ENCODE measurements around the gene CLNK.

DNA sequence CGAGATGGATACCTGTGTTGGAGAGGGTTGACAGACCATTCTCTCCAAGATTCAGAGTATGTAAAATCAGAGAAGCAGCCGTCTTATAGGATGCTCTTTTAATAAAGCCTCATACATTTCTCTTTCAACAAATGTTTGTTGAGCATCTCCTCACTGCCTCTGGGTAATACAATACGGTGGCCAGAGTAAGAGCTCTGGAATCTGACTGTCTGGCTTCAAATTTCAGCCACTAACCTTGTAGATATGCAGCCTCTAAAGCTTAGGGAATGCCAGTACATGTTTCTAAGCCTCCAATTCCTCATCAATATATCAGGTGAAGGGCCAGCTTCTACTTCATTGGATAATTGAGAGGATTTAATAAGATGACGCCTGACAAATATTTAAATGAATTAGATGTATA is 61.3 kb downstream of the CLNK start:
- TF ChIP-seq, protein P1, sequence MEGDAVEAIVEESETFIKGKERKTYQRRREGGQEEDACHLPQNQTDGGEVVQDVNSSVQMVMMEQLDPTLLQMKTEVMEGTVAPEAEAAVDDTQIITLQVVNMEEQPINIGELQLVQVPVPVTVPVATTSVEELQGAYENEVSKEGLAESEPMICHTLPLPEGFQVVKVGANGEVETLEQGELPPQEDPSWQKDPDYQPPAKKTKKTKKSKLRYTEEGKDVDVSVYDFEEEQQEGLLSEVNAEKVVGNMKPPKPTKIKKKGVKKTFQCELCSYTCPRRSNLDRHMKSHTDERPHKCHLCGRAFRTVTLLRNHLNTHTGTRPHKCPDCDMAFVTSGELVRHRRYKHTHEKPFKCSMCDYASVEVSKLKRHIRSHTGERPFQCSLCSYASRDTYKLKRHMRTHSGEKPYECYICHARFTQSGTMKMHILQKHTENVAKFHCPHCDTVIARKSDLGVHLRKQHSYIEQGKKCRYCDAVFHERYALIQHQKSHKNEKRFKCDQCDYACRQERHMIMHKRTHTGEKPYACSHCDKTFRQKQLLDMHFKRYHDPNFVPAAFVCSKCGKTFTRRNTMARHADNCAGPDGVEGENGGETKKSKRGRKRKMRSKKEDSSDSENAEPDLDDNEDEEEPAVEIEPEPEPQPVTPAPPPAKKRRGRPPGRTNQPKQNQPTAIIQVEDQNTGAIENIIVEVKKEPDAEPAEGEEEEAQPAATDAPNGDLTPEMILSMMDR (IDR thresholded peaks at IDR 0.05): no peak
- TF ChIP-seq POLR2A (IDR thresholded peaks at IDR 0.05): no peak
- no peak for TF ChIP-seq POLR2AphosphoS5 (IDR thresholded peaks at IDR 0.05)
- no peak for TF ChIP-seq EP300 (IDR thresholded peaks at IDR 0.05; ENCODE audit: low read depth)

All from transverse colon (tissue), 4 donors.